Measurements from ENCODE around the gene PARP8.
"Not testable (repeated sequence)": the region's sequence is repeated elsewhere in the genome, so short reads cannot be mapped to it uniquely, and the experiment has no call there.

DNA sequence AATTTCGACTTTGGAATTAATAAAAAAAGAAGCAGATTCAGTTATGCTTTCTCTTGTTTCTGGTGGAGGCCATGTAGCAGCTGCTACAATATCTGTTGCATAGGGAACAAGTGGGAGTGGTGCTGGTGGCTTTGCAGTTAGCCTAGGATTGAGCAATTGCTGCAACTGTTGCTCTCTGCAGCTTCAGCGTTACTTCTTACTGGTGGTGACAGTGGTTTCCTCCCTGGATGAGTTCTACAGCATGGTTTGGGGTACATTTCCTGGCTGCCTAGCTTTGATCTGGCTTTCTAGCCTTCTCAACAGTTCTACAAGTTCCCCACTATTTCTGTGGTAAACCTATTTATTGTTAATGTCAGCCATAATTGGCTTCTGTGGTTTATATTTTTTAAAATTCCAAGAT, 31.6 kb upstream of the PARP8 start:
- TF ChIP-seq TAF1 (IDR thresholded peaks at IDR 0.05; ENCODE audit: low read depth, low read length); POLR2AphosphoS5 (IDR thresholded peaks at IDR 0.05; ENCODE audit: low read depth, low read length); POLR2A (IDR thresholded peaks at IDR 0.05; ENCODE audit: low read depth, low read length); PAX5 (IDR thresholded peaks at IDR 0.05; ENCODE audit: insufficient read depth, low read length, severe bottlenecking); SPI1 (IDR thresholded peaks at IDR 0.05; ENCODE audit: low read depth, low read length); POU2F2 (IDR thresholded peaks at IDR 0.05; ENCODE audit: low read depth, low read length): not testable (repeated sequence)
